WERI-Rb-1 (cell line): ENCODE data around the gene SYPL2.
"Not testable (repeated sequence)": the region's sequence is repeated elsewhere in the genome, so short reads cannot be mapped to it uniquely, and the experiment has no call there.

Experiments
- DNase-seq: peaks from one replicate; pipeline ENCODE4 v3.0.0-alpha.2; 2020
- H3K27ac ChIP-seq: fragments of 250-450 bp; sonication (Bioruptor Pico); 2 replicates; pipeline ENCODE4 v1.5.1; 2020; ENCODE audit warnings: mild to moderate bottlenecking, moderate library complexity
- H3K27me3 ChIP-seq: fragments of 250-450 bp; sonication (Bioruptor Pico); 2 replicates; pipeline ENCODE4 v1.5.1; 2021; ENCODE audit warnings: mild to moderate bottlenecking, low read depth, moderate library complexity; ENCODE audit not compliant: insufficient read depth, severe bottlenecking
- H3K36me3 ChIP-seq: fragments of 250-450 bp; sonication (Bioruptor Pico); 2 replicates; pipeline ENCODE4 v1.5.1; 2020; ENCODE audit warnings: mild to moderate bottlenecking, moderate library complexity
- H3K4me3 ChIP-seq: 2 replicates; pipeline ENCODE4 v1.5.1; 2011; ENCODE audit warnings: low read depth, mild to moderate bottlenecking, control low read depth, low read length
- H3K9me3 ChIP-seq: fragments of 250-450 bp; sonication (Bioruptor Pico); 2 replicates; pipeline ENCODE4 v1.5.1; 2021; ENCODE audit warnings: mild to moderate bottlenecking, moderate library complexity; ENCODE audit not compliant: severe bottlenecking
- TF ChIP-seq, protein P1 (sequence below): IDR thresholded peaks from 2 replicates; pipeline ENCODE4 v1.5.1; 2011; ENCODE audit warnings: low read depth, mild to moderate bottlenecking, control low read depth, inconsistent platforms, low read length

The SYPL2 gene

GRCh38 chr1:109444346-109444745 lies 22.0 kb upstream of the SYPL2 start:
- H3K27ac ChIP-seq, result no peak overlapping the region
- TF ChIP-seq, protein P1, sequence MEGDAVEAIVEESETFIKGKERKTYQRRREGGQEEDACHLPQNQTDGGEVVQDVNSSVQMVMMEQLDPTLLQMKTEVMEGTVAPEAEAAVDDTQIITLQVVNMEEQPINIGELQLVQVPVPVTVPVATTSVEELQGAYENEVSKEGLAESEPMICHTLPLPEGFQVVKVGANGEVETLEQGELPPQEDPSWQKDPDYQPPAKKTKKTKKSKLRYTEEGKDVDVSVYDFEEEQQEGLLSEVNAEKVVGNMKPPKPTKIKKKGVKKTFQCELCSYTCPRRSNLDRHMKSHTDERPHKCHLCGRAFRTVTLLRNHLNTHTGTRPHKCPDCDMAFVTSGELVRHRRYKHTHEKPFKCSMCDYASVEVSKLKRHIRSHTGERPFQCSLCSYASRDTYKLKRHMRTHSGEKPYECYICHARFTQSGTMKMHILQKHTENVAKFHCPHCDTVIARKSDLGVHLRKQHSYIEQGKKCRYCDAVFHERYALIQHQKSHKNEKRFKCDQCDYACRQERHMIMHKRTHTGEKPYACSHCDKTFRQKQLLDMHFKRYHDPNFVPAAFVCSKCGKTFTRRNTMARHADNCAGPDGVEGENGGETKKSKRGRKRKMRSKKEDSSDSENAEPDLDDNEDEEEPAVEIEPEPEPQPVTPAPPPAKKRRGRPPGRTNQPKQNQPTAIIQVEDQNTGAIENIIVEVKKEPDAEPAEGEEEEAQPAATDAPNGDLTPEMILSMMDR, result no peak
- no peaks in the 10 kb centered on the region for H3K9me3 ChIP-seq
- DNase-seq, result no peak
- H3K36me3 ChIP-seq, result no peaks in the 10 kb centered on the region
- no peak overlapping the region for H3K4me3 ChIP-seq
- peaks cover 2% of the 10 kb centered on the region for H3K27me3 ChIP-seq

DNA sequence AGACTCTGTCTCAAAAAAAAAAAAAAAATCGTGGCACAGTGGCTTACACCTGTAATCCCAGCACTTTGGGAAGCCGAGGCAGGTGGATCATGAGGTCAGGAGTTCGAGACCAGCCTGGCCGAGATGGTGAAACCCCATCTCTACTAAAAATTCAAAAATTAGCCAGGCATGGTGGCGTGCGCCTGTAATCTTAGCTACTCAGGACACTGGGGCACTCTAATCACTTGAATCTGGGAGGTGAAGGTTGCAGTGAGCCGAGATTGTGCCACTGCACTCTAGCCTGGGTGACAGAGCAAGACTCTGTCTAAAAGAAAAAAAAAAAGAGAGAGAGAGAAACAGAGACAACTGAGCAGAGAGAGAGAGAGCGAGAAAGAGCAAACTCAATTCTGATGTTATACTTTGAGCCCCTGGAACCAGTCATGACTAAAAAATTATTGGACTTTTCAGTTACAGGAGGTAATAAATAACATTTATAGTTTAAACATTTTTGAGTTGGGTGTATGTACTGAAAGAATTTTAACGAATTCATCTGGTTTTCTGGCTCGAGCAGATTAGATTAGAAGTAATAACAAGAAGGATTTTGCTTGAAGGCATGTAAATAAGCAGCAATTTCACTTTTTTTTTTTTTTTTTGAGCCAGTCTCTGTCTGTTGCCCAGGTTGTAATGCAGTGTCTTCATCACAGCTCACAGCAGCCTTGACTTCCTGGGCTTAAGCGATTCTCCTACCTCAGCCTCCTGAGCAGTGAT lies 20.2 kb upstream of the SYPL2 start:
- H3K4me3 ChIP-seq, H3K9me3 ChIP-seq, DNase-seq, H3K36me3 ChIP-seq, H3K27ac ChIP-seq, H3K27me3 ChIP-seq: not testable (repeated sequence)

GRCh38 chr1:109447524-109447923 lies 18.8 kb upstream of the SYPL2 start:
- Histone ChIP-seq H3K36me3 (no peaks in the 10 kb centered on the region), H3K9me3 (no peaks in the 10 kb centered on the region), H3K27me3 (no peaks in the 10 kb centered on the region), H3K27ac (no peak overlapping the region), H3K4me3 (no peak overlapping the region)
- no peak for DNase-seq
- TF ChIP-seq, protein P1, result no peak

GRCh38 chr1:109454497-109455133 lies 11.7 kb upstream of the SYPL2 start:
- peaks cover 3% of the 10 kb centered on the region for H3K27me3 ChIP-seq
- TF ChIP-seq, protein P1, result no peak
- H3K9me3 ChIP-seq, result peaks cover 8% of the 10 kb centered on the region
- no peak overlapping the region for H3K27ac ChIP-seq
- H3K4me3 ChIP-seq, result no peak overlapping the region
- DNase-seq, result no peak
- H3K36me3 ChIP-seq, result no peaks in the 10 kb centered on the region

GRCh38 chr1:109457819-109458218 lies 8.5 kb upstream of the SYPL2 start:
- H3K36me3 ChIP-seq, result no peaks in the 10 kb centered on the region
- H3K9me3 ChIP-seq, result peaks cover 8% of the 10 kb centered on the region
- H3K27me3 ChIP-seq, result peaks cover 3% of the 10 kb centered on the region
- H3K4me3 ChIP-seq, result no peak overlapping the region
- H3K27ac ChIP-seq, result no peak overlapping the region
- TF ChIP-seq, protein P1, result no peak
- no peak for DNase-seq

- H3K9me3 ChIP-seq, result no peaks in the 10 kb centered on the region
- TF ChIP-seq, protein P1, result no peak
- H3K36me3 ChIP-seq, result no peaks in the 10 kb centered on the region
- H3K27me3 ChIP-seq, result peaks cover 30% of the 10 kb centered on the region
- H3K27ac ChIP-seq, result no peak overlapping the region
- no peak for DNase-seq
- peak overlapping the region; percentile 69 for H3K4me3 ChIP-seq
Observed at GRCh38 chr1:109466125-109466451, 258 bp upstream of the SYPL2 start.
